Activated CD8-positive, alpha-beta T cell treated with anti-CD3 and anti-CD28 coated beads for 36 hours (primary cell): ENCODE results near the gene TCHP. TPM values are rescaled to one million over a fixed set of nuclear protein-coding genes. Genes with fewer than 3 reads are reported as not detected.
A peak's percentile ranks its signal among the peaks of the same experiment; 100 is the strongest.

Experiments
- ATAC-seq: fragments of 200-7000 bp; cut with Tn5 transposase; one replicate; pipeline ENCODE4 v1.10.0; 2021; ENCODE audit warnings: mild to moderate bottlenecking, moderate library complexity
- CTCF ChIA-PET: fragments of 350-600 bp; sonication (Branson Sonifier 250); formaldehyde crosslinking; loops from one replicate; lab custom pipeline; 2021; ENCODE audit warnings: antibody characterized with exemption; lab: Charles Lee
- POLR2A ChIA-PET: fragments of 350-600 bp; sonication (Branson Sonifier 250); formaldehyde crosslinking; loops from one replicate; lab custom pipeline; 2021; ENCODE audit warnings: antibody characterized with exemption; lab: Charles Lee
- DNase-seq: peaks from one replicate; pipeline ENCODE4 v3.0.0-alpha.2; 2020
- H3K27ac Mint-ChIP-seq: one replicate; pipeline ENCODE4 v1.8.0; 2021; ENCODE audit warnings: mild to moderate bottlenecking, mixed read lengths
- H3K27me3 Mint-ChIP-seq: one replicate; pipeline ENCODE4 v1.8.0; 2021; ENCODE audit warnings: mixed read lengths
- H3K36me3 Mint-ChIP-seq: one replicate; pipeline ENCODE4 v1.8.0; 2021; ENCODE audit warnings: low read depth, mixed read lengths
- H3K4me1 Mint-ChIP-seq: one replicate; pipeline ENCODE4 v1.8.0; 2021; ENCODE audit warnings: low read depth, mixed read lengths
- H3K4me3 Mint-ChIP-seq: one replicate; pipeline ENCODE4 v1.8.0; 2021; ENCODE audit warnings: mild to moderate bottlenecking, moderate library complexity, mixed read lengths
- H3K9me3 Mint-ChIP-seq: one replicate; pipeline ENCODE4 v1.8.0; 2021; ENCODE audit warnings: mixed read lengths
- intact Hi-C: fragments of 100-400 bp; cut with micrococcal nuclease; formaldehyde crosslinking; loops from one replicate; pipeline ENCODE4 v1.10.0; 2022
- total RNA-seq, 2 experiments: library from RNA; stranded (reverse); gene quantifications; one replicate each; pipeline ENCODE4 v1.2.3, GENCODE V29; 2021
- TF ChIP-seq, protein P1 (sequence below): fragments of 200-600 bp; IDR thresholded peaks from one replicate; pipeline ENCODE4 v1.8.0; 2022; ENCODE audit warnings: antibody characterized with exemption, mild to moderate bottlenecking

TCHP gene
- total RNA-seq, 2 experiments from 2014 or later = 19.9 to 21.0 TPM

GRCh38 chr12:109937371-109937770 is 37.3 kb downstream of the TCHP start:
- Mint-ChIP-seq H3K36me3 (peaks cover 21% of the 10 kb centered on the region), H3K27ac (peak overlapping the region; percentile 58), H3K4me3 (no peak overlapping the region), H3K27me3 (no peaks in the 10 kb centered on the region), H3K9me3 (no peaks in the 10 kb centered on the region), H3K4me1 (no peaks in the 10 kb centered on the region)
- no peak for ATAC-seq
- POLR2A ChIA-PET = no interaction called here
- CTCF ChIA-PET = no interaction called here
- TF ChIP-seq, protein P1, sequence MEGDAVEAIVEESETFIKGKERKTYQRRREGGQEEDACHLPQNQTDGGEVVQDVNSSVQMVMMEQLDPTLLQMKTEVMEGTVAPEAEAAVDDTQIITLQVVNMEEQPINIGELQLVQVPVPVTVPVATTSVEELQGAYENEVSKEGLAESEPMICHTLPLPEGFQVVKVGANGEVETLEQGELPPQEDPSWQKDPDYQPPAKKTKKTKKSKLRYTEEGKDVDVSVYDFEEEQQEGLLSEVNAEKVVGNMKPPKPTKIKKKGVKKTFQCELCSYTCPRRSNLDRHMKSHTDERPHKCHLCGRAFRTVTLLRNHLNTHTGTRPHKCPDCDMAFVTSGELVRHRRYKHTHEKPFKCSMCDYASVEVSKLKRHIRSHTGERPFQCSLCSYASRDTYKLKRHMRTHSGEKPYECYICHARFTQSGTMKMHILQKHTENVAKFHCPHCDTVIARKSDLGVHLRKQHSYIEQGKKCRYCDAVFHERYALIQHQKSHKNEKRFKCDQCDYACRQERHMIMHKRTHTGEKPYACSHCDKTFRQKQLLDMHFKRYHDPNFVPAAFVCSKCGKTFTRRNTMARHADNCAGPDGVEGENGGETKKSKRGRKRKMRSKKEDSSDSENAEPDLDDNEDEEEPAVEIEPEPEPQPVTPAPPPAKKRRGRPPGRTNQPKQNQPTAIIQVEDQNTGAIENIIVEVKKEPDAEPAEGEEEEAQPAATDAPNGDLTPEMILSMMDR = no peak
- intact Hi-C loops = no loop called here
- DNase-seq = no peak

GRCh38 chr12:109938947-109939346 is 38.9 kb downstream of the TCHP start:
- Mint-ChIP-seq H3K4me1 (no peaks in the 10 kb centered on the region), H3K36me3 (peaks cover 15% of the 10 kb centered on the region), H3K9me3 (no peaks in the 10 kb centered on the region), H3K27ac (no peak overlapping the region), H3K4me3 (no peak overlapping the region), H3K27me3 (no peaks in the 10 kb centered on the region)
- TF ChIP-seq, protein P1 = no peak
- ChIA-PET CTCF (no interaction called here), POLR2A (no interaction called here)
- DNase-seq (no peak), ATAC-seq (no peak)
- intact Hi-C loops = no loop called here

DNA sequence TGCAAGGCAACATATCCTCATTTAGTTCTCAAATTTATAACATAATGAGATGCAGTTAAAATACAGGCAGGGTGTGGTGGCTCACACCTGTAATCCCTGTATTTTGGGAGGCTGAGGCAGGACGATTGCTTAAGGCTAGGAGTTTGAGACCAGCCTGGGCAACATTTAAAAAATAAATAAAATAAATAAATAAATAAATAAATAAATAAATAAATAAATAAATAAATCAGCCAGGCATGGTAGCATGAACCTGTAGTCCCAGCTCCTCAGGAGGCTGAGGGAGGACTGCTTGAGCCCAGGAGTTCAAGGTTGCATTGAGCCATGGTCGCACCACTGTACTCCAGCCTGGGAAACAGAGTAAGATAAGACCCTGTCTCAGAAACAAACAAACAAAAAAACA is 39.4 kb downstream of the TCHP start:
- DNase-seq = no peak
- no peaks in the 10 kb centered on the region for H3K4me1 Mint-ChIP-seq
- H3K9me3 Mint-ChIP-seq = no peaks in the 10 kb centered on the region
- H3K27me3 Mint-ChIP-seq = no peaks in the 10 kb centered on the region
- intact Hi-C loops = no loop called here
- ATAC-seq = no peak
- POLR2A ChIA-PET = interaction anchor here (0.7 kb wide), 1 partner anchor 344 kb away, joined by 3 read pairs; no protein-coding TSS in a partner anchor
- peaks cover 14% of the 10 kb centered on the region for H3K36me3 Mint-ChIP-seq
- H3K27ac Mint-ChIP-seq = no peak overlapping the region
- CTCF ChIA-PET = no interaction called here
- no peak overlapping the region for H3K4me3 Mint-ChIP-seq
- TF ChIP-seq, protein P1 = no peak

DNA sequence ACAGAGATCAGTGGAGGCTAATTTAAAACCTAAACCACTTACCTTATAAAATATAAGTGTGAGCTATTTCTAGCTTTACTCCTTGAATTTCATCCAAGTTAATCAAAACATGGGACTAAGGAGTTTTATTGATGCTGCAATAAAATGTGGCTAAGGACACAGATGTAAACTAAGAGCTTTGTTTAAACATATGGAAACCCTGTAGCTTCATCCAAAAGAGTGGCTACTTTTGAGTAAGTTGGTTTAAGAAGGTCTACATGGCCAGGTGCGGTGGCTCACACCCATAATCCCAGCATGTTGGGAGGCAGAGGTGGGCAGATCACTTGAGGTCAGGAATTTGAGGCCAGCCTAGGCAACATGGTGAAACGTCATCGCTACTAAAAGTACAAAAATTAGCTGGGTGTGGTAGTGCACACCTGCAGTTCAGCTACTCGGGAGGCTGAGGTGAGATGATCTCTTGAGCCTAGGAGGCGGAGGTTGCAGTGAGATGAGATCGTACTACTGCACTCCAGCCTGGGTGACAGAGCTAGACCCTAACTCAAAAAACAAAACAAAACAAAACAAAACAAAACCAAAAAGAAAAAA is 40.4 kb downstream of the TCHP start:
- POLR2A ChIA-PET = interaction anchor here (0.6 kb wide), 1 partner anchor 81 kb away, joined by 3 read pairs; no protein-coding TSS in a partner anchor
- Mint-ChIP-seq H3K4me1 (no peaks in the 10 kb centered on the region), H3K36me3 (peaks cover 19% of the 10 kb centered on the region), H3K27me3 (no peaks in the 10 kb centered on the region), H3K27ac (no peak overlapping the region), H3K9me3 (no peaks in the 10 kb centered on the region), H3K4me3 (no peak overlapping the region)
- DNase-seq = no peak
- CTCF ChIA-PET = interaction anchor here (1.2 to 1.7 kb wide), 4 partner anchors 10 to 87 kb away, joined by 3 to 6 read pairs (median 4); no protein-coding TSS in a partner anchor
- intact Hi-C loops = no loop called here
- TF ChIP-seq, protein P1 = no peak
- no peak for ATAC-seq

DNA sequence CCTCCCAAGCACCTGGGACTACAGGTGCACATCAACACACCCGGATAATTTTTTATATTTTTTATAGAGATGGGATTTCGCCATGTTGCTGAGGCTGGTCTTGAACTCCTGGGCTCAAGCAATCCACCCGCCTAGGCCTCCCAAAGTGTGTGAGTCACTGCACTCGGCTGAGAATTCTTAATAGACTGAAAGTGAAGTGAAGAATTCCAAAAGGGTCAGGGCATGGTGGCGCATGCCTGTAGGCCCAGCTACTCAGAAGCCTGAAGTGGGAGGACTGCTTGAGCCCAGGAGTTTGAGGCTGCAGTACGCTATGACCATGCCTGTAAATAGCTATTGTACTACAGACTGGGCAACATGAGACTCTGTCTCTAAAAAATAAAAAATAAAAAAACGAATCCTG is 43.7 kb downstream of the TCHP start:
- ChIA-PET POLR2A (no interaction called here), CTCF (no interaction called here)
- no peaks in the 10 kb centered on the region for H3K9me3 Mint-ChIP-seq
- no peak overlapping the region for H3K4me3 Mint-ChIP-seq
- ATAC-seq (no peak), DNase-seq (no peak)
- peaks cover 23% of the 10 kb centered on the region for H3K4me1 Mint-ChIP-seq
- no peaks in the 10 kb centered on the region for H3K27me3 Mint-ChIP-seq
- no peak overlapping the region for H3K27ac Mint-ChIP-seq
- intact Hi-C loops = no loop called here
- TF ChIP-seq, protein P1 = no peak
- H3K36me3 Mint-ChIP-seq = peaks cover 32% of the 10 kb centered on the region
